HG02610 (cell line): Measurements from ENCODE around the gene C14orf132.

Experiments
- ATAC-seq: cut with Tn5 transposase; IDR thresholded peaks from one replicate; pipeline ENCODE4 v1.9.1; 2021; ENCODE audit warnings: mild to moderate bottlenecking, moderate library complexity; ENCODE audit not compliant: unreplicated experiment

Gene C14orf132

DNA sequence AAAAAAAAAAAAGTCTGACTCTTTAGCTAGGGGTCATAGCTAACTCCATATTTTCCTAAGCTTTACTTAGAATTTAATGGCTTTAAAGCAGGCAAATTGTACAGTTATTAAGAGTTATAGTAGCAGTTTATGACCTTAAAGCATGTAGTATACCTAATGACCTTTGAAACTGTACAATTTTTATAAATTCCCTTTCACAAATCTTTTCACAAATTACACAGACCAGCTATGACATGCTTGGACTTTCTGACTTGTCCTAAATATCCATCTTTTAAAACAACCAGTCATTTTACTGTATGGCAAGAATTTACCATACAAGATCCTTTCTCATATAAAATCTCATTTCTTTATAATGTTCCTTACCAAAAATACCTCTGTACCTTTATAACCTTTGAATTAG lies 74.8 kb downstream of the C14orf132 start:
- no peak for ATAC-seq

DNA sequence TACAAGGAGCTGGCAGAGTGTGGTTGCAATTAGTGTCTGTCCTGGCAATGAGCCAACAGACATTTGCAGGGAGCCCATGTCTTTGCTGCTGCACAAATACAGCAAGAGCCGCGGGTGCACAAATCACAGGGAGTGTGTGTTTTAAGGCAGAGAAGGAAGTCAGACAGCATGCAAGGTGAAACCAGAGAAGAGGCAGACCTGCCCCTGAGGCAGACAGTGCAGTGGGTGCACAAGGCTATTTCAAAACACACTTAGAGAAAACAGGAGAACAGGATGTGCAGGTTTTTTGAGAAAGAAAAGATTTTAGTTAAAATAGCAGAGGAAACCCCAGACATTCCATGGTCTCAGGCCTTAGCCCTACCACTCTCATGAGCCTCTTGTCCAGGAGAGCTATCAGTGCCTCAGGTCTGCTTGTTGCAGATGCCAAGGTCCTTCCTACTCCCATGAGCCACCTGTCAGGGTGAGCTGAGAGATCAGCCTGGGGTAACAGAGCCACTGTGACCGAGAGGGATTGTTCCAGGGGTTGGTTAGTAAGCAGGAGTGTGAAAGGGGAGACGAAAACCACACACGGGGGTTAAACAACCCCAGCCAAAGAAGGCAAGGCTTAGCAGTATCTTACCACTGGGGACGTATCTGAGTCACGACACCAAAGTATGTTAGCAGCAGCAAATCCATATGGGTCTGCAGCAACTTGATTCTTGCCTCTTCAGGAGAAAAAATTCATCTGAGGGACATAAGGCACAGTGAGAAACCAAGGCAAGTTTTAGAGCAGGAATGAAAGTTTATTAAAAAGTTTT lies 78.1 kb downstream of the C14orf132 start:
- no peak for ATAC-seq

DNA sequence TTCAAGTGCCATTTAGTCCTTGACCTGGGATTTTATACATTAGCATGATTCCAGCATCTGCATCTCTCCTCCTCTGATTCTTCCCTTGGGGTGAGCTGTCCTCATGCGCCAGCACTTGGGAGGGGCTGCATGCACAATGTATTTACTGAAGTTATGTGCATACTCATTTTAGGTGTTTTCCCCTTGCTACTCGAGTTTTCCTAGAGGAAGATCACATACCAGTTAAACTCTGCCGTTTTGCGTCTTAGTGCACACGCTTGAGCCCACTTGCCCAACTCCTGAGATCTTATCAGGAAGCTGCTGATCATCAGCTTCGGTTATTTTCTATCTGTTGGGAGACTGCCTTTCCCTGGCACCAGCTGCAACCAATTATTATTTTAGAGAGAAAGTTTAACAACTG lies 78.8 kb downstream of the C14orf132 start:
- no peak for ATAC-seq

DNA sequence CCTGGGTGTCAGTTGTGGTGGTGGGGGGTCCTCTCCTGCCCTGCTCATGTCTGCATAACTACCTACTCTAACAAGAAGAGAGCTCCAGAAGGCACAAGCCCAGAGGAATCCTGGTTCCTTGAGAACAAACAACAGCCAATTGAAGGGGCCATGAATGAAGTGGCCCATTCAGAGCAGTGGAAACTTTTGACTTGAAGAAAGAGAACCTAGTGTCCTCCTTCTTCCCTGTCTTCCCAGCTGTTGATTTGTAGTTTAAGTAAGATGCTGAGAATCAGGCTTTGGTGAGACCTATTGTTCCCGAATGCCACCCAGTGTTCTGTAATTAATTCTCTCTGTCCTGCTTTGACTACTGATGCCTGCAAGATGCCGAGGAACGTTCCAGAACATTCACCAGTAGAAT lies 79.2 kb downstream of the C14orf132 start:
- ATAC-seq: no peak

DNA sequence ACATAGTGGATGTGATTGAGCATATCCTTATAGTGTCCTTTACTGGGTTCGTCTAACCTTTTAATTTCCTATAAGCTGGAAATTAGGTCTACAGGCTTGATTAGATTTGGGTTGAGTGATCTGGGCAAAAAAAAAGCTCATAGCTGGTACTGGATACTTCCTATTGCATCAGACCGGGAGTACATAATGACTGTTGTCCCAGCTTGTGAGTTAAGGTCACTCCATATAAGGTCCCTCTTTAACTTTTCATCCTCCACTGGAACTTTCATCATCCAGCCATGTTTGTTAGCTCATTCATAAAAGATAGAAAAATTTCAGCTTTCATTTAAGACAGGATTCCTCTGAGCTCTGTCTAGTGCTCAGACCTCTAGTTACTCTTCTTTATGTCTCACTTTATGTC lies 80.8 kb downstream of the C14orf132 start:
- ATAC-seq: peak; percentile 79

DNA sequence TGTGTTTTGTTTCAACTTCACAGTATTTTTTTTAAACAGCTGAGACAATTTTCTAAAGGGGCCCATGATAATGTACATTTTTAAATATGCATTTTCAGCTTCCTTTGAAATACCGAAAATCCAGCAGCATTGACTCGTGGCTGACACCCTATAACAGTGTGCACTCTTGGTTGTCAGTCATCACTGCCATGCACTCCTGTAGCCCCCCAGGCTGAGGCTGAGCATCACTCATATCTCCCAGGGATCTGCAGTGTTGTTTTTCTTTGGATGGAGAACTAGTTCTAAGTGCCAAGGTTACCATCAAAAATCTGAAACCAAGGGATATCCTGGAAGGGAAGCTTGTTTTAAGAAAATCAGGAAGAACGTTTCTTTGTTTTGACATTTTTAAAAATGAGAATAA lies 81.2 kb downstream of the C14orf132 start:
- no peak for ATAC-seq

DNA sequence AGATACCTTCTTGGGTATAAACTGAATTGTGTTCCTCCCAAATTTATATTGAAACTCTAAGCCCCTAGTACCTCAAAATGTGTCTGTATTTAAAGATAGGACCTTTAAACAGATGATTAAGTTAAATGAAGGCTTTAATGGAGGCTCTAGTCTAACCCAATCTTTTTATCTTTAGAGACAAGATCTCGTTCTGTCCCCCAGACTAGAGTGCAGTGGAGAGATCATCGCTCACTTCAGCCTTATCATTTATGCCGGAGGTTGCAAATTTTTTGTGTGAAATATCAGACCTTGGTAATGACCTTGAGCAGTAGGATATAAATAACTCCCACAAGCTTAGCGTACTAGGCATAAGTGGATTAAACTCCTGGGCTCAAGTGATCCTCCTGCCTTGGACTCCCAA lies 81.8 kb downstream of the C14orf132 start:
- no peak for ATAC-seq

DNA sequence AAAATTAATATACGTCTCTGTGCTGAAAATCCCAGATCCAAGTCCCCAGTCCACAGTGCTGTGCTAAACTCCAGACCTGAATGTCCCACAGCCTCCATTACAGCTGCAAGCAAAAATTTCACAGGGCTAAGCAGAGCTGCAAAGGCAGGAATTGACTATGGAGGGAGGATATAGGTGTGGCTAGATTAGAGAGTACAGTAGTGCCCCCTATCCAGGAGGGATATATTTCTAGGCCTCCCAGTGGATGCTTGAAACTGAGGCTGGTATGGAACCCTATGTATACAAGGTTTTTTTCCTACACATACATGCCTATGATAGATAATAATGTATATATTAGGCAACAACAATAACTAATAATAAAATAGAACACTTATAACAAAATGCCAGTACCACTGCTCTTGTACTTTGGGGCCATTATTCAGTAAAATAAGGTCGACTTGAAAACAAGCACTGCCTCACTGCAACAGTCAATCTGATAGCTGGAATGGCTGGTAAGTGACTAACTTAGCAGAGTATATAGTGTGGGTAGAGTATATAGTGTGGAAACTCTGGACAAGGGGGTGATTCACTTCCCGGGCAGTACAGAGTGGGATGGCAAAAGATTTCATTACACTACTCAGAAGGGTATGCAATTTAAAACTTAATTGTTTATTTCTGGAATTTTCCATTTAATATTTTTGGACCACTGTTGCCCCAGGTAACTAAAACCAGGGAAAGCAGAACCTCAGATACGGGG lies 82.7 kb downstream of the C14orf132 start:
- no peak for ATAC-seq

DNA sequence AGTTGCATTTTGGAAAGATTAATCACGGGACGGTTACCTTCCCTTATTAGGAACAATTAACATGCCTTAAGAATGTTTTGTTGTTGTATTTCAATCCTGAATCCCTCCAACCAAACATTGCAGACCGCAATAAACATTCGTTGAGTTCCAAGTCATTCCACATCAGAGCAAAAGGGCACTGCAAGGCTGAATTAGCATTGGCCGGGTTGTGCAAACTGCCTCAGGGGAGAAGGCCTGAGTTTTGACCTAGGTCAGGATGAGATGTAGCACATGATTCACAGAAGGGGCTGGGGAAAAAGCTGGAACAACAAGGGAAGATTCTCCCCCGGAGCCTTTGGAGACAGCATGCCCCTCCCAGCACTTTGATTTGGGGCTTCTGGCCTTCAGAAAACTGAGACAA lies 83.3 kb downstream of the C14orf132 start:
- ATAC-seq: no peak

DNA sequence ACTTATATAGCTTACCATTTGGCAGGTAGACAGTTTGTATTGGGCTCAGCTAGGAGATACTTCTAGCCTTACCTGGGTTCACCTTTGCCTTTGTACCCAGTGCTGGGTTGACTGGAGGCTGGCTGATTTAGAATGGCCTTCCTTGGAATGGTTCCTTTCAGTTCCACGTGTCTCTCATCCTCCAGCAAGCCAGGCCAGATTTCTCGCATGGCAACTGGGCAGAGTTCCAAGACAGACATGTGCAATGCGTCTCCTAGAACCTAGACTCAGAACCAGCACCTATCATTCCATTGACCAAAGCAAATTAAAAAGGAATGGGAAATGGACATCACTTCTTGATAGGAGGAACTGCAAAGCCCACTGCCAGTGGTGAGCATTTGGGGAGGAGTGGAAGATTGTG lies 86.4 kb downstream of the C14orf132 start:
- ATAC-seq: no peak

DNA sequence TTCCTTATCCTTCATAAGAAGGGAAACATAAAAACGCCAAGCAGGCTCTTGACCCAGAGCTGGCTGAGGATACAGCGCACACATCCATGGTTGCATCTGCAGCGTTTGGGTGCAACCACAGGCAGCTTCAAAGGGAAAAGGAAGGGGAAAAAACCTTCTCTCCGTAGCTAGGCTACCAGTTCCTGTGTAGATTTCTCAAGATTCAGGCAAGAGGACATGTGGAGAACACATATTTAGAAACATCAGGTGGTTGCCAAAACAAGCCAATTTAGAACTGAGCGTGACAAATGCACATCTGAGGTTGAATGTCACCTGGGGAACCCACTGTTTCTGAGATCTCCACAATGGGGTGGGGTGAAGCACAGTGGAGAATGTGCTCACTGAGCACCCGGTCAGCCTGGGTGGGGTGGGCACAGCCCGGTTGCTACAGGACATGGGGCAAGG lies 87.2 kb downstream of the C14orf132 start:
- ATAC-seq: peak; percentile 71

DNA sequence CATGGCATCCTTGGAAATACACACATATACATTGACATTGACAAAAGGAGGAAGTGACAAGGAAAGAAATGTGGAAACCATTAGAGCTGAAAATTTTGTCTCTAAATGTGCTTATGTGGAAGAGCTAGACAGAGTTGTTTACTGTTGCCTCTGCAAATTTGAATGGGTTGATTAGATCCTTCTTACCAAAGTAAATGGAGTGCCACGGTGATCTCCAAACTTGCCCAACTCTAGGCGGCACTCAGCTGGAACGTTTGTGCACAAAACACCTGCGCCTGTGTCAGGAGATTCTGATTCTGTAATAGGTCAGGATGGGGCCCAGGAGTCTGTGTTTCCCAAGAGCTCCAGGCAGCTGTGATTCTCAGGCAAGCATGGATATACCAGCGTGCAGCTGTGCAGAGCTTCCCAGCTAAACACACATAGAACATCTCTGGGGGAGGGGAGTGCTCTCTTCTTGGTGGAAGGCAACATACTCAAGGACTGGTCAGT lies 87.7 kb downstream of the C14orf132 start:
- ATAC-seq: no peak

DNA sequence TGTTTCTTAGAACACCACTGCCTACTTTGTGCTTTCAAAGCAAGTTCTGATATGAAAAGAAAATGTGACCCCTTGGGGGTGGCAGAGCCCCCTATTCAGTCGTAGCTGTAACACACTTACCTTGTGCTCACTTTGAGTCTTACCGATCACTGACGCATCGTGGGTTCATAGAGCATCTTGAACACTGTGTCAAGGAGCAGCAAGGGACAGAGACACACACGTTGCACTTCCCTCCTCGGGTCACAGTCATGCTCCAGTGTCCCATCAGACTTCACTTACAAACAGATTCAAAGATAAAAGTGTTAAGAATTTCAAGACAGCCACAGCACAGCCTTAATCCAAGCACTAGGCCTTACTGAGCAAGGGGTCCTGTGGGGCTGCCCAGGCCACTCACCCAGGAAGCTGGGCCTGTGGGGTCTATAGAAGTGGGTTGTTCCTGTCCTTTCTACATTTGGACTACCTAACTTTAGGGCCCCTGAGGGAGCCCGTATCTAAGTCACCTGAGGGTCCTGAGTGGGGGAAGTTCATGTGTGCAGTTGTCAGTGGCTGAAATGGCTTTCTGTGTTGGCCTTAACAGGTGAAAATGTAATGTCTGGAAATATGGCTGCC lies 90.1 kb downstream of the C14orf132 start:
- no peak for ATAC-seq

DNA sequence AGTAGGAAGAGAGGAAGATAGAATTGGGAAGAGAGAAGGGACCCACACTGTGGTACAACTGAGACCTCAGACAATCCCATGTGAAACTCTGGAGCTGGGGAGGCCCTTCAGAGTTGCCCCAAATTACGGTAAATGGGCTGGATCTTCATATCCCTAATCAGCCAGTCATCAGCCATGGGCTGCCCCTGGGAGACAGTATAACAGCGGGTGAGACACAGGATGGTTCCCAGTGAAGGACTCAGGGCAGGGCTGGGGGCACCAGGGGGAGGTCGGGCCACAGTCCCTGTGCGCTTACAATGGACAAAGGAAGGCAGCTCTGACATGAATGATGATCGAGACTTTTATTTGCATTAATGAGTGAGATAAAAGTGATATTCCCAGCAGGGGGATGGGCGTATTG lies 91.2 kb downstream of the C14orf132 start:
- no peak for ATAC-seq

DNA sequence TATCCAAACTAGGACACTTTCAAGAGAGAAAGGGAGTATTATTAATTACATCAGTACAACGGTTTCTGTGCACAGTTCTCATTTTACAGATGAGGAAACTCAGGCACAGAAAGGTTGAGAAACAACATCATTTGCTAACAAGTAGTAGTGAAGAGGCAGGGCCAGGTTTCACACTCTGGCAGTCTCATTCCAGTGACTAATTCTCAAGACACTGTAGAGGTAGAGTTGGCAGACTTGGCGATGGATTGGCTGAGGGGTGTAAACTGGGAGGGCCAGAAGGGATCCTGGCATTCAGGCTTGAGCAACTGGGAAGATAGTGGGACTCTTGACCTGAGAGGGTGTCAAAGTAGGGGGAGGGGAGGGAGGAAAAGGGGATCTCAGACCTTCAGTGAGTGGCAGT lies 91.7 kb downstream of the C14orf132 start:
- ATAC-seq: no peak

DNA sequence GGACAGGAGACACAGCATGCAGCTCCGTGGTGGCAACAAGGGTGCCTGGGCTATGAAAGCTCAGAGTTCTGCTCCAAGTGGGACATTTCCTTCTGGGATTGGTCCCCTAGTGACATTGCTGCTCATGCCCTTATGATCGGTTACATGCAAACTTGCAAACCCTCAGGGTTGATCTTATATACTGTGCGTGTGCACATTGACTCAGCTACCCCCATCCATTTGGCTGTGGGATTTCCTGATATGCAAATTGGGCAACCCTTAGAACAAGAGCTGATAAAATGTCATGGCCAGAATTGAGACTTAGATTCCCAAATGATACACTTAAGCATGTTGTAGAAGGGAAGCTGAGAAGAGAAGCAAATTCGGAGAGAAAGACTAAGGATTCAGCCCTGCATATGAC lies 92.7 kb downstream of the C14orf132 start:
- ATAC-seq: no peak

DNA sequence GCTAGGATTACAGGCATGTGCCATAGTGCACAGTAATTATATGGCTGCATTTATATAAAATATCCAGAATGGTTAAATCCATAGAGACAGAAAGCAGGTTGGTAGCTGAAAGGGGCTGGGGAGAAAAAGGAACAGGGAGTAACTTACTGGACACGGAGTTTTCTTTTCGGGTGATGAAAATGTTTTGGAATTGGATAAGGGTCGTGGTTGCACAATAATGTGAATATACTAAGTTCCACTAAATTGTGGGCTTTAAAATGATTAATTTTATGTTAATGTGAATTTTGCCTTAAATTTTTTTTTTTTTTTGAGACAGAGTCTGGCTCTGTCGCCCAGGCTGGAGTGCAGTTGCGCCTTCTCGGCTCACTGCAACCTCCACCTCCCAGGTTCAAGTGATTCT lies 95.3 kb downstream of the C14orf132 start:
- ATAC-seq: no peak

DNA sequence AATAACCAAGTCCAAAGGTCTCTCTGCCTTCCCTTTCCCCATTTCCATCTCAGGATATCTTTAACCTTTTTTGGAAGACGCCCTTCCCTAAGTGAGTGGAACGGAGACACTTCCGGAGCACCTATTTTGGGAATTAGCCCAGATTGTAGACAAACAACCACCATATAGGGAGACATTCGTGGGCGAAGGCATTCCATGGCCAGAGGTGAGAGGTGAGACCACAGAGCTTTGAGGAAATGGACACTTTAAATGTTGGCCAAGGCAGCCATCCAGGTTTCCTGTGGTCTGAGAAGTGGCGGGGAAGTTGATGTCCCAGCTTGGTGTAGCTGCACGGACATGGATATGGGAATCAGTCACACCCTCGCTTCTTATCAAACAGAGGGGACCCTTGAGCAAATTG lies 96.1 kb downstream of the C14orf132 start:
- no peak for ATAC-seq

DNA sequence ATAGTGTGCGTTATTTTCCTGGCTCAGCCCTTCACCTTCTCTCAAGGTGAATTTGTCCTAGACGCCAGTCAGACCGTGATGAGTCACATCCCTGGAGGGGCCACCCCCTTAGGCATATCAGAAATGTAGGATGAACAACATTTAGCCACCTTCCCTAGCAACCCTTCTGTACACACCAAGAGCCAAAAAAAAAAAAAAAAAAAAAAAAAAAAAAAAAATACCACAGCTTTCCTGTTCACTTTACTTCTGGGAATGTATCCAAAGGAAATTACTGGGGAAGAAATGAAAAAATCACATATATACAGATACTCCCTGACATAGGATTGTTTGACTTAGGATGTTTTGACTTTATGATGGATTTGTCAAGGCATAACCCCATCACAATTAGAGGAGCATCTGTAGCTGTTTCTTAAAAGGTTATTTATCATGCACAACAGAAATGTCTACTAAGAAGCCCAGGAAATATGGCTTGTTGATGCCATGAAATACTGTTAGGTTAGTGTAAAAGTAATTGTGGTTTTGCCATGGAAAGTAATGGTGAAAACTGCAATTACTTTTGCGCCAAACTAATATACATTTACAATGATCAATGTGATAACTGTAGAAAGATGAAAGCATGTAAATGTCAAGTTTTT lies 97.3 kb downstream of the C14orf132 start:
- ATAC-seq: no peak

DNA sequence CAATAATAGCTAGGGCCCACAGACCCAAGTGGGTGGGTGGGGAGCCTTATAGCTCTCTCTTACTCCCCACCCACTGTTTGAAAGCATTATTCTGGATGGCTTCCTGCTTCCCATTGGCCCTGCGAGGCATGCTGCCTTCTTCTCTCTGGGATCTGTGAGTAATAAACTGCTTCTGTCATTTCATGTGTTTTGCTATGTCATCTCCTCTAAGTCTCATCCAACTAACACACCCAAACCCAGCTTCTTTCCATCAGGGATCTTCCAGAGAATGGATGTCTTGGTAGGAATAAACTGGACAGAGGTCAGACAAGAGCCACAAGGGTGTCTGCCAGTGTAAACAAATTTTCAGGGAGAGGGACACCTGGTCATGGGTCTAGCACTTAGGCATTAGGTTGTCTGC lies 99.1 kb downstream of the C14orf132 start:
- ATAC-seq: no peak

DNA sequence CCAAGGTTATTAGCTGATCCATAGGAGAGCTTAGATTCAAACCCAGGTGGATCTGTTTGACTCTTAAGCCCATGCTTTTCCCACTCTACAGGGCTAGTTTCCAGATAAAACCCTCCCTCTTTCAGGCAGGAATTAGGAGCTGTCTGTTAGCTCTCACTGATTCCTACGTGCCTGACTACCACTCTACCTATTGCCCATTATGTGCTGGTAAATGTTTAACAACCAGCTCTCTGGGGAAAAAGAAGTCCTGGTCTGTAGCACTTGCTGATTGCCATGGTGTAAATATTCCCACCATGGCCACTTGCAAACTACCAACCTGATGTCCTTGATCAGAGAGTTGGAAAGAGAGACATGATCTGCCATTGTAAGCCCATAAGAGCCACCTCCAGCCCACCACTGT lies 100.0 kb downstream of the C14orf132 start:
- no peak for ATAC-seq
